ENCODE results near the gene CDC45.

The CDC45 gene

GRCh38 chr22:19514831-19515565 lies 35.3 kb downstream of the CDC45 start:
- no peak overlapping the region for H3K27ac ChIP-seq (ENCODE audit: low read depth, low read length)
- no peak overlapping the region for H3K9ac ChIP-seq (ENCODE audit: low read length in 5 of 5)
- peaks cover 0 to 15% (median 6%) of the 10 kb centered on the region in 5 donors for H3K9me3 ChIP-seq (ENCODE audit: control insufficient read depth in 5 of 5, low read length in 5 of 5)
- H3K36me3 ChIP-seq (ENCODE audit: control insufficient read depth in 5 of 5, insufficient read depth in 5 of 5, low read length in 5 of 5), result no peaks in the 10 kb centered on the region
- no peak overlapping the region for H3K4me3 ChIP-seq (ENCODE audit: low read depth in 1 of 5, low read length in 5 of 5)
- no peaks in the 10 kb centered on the region for H3K27me3 ChIP-seq (ENCODE audit: control insufficient read depth in 5 of 5, insufficient read depth in 4 of 5, low read length in 5 of 5)
- peaks cover 0 to 11% (median 0%) of the 10 kb centered on the region in 5 donors for H3K4me1 ChIP-seq (ENCODE audit: control insufficient read depth in 5 of 5, insufficient read depth in 5 of 5, low read length in 5 of 5)

DNA sequence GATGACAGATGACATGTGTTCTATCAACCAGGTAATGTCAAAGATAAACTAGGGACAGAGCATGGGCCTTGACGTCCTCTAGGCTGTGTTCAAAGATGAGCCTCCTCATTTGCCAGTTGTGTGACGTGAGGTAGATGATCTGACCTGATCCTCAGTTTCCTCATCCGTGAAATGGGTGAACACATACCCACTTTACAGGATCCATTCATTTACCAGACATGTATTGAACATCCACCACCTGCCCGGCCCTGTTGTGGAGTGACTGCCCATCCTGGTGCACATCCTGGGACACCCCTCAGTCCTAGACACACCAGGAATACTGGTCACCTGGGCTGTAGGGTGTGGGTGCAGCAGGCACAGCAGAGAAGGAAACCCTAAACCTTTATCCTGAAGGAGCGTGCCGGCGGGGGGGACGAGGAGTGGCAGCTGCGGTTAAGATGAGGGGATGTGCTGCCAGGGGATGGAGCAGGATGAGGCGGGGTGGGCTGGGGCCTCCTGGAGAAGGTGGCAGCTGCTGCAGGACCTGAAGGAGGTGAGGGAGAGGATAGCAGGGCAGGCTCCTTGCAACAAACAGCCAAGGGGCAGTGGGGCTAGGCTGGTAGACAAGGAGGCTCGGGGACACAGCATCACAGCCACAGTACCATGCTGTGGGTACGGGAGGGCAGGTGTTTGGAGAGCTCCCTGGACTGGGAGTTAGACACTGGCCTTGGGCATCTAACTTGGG lies 36.1 kb downstream of the CDC45 start:
- Histone ChIP-seq H3K4me1 (ENCODE audit: control insufficient read depth in 5 of 5, insufficient read depth in 5 of 5, low read length in 5 of 5) (peaks cover 0 to 18% (median 0%) of the 10 kb centered on the region in 5 donors), H3K36me3 (ENCODE audit: control insufficient read depth in 5 of 5, insufficient read depth in 5 of 5, low read length in 5 of 5) (peaks cover 0 to under 1% (median 0%) of the 10 kb centered on the region in 5 donors), H3K9me3 (ENCODE audit: control insufficient read depth in 5 of 5, low read length in 5 of 5) (peaks cover 0 to 15% (median 6%) of the 10 kb centered on the region in 5 donors), H3K4me3 (ENCODE audit: low read depth in 1 of 5, low read length in 5 of 5) (no peak overlapping the region), H3K27me3 (ENCODE audit: control insufficient read depth in 5 of 5, insufficient read depth in 4 of 5, low read length in 5 of 5) (no peaks in the 10 kb centered on the region), H3K9ac (ENCODE audit: low read length in 5 of 5) (no peak overlapping the region), H3K27ac (ENCODE audit: low read depth, low read length) (no peak overlapping the region)

GRCh38 chr22:19516378-19517170 lies 36.9 kb downstream of the CDC45 start:
- no peak overlapping the region for H3K27ac ChIP-seq (ENCODE audit: low read depth, low read length)
- no peaks in the 10 kb centered on the region for H3K27me3 ChIP-seq (ENCODE audit: control insufficient read depth in 5 of 5, insufficient read depth in 4 of 5, low read length in 5 of 5)
- no peak overlapping the region for H3K9ac ChIP-seq (ENCODE audit: low read length in 5 of 5)
- peaks cover 0 to 20% (median 0%) of the 10 kb centered on the region in 5 donors for H3K4me1 ChIP-seq (ENCODE audit: control insufficient read depth in 5 of 5, insufficient read depth in 5 of 5, low read length in 5 of 5)
- no peak overlapping the region for H3K4me3 ChIP-seq (ENCODE audit: low read depth in 1 of 5, low read length in 5 of 5)
- H3K36me3 ChIP-seq (ENCODE audit: control insufficient read depth in 5 of 5, insufficient read depth in 5 of 5, low read length in 5 of 5), result peaks cover 0 to 3% (median 0%) of the 10 kb centered on the region in 5 donors
- peaks cover 0 to 15% (median 6%) of the 10 kb centered on the region in 5 donors for H3K9me3 ChIP-seq (ENCODE audit: control insufficient read depth in 5 of 5, low read length in 5 of 5)

DNA sequence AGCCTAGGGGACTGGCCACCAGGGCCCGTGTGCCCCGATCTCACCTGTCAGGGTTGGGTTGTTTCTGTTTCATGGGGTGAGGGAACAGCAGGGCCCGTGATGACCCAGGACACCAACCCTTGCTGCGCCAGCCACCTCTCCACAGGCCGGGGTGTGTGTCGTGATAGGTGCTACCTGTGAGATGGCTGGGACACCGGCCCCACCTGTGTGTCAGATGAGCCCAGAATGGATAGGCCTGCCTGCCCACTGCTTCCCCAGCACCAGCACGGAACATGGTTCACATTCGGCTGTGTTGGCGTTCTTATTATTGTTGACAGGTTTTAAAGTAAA lies 37.4 kb downstream of the CDC45 start:
- Histone ChIP-seq H3K4me3 (ENCODE audit: low read depth in 1 of 5, low read length in 5 of 5) (no peak overlapping the region), H3K9ac (ENCODE audit: low read length in 5 of 5) (no peak overlapping the region), H3K36me3 (ENCODE audit: control insufficient read depth in 5 of 5, insufficient read depth in 5 of 5, low read length in 5 of 5) (peaks cover 0 to 3% (median 0%) of the 10 kb centered on the region in 5 donors), H3K4me1 (ENCODE audit: control insufficient read depth in 5 of 5, insufficient read depth in 5 of 5, low read length in 5 of 5) (peaks cover 0 to 20% (median 0%) of the 10 kb centered on the region in 5 donors), H3K27me3 (ENCODE audit: control insufficient read depth in 5 of 5, insufficient read depth in 4 of 5, low read length in 5 of 5) (peaks cover 0 to 2% (median 0%) of the 10 kb centered on the region in 5 donors), H3K9me3 (ENCODE audit: control insufficient read depth in 5 of 5, low read length in 5 of 5) (peaks cover 0 to 15% (median 6%) of the 10 kb centered on the region in 5 donors), H3K27ac (ENCODE audit: low read depth, low read length) (no peak overlapping the region)

GRCh38 chr22:19517919-19518611 lies 38.3 kb downstream of the CDC45 start:
- no peak overlapping the region for H3K27ac ChIP-seq (ENCODE audit: low read depth, low read length)
- no peak overlapping the region for H3K4me3 ChIP-seq (ENCODE audit: low read depth in 1 of 5, low read length in 5 of 5)
- H3K27me3 ChIP-seq (ENCODE audit: control insufficient read depth in 5 of 5, insufficient read depth in 4 of 5, low read length in 5 of 5), result peaks cover 0 to 11% (median 6%) of the 10 kb centered on the region in 5 donors
- H3K4me1 ChIP-seq (ENCODE audit: control insufficient read depth in 5 of 5, insufficient read depth in 5 of 5, low read length in 5 of 5), result peaks cover 0 to 21% (median under 1%) of the 10 kb centered on the region in 5 donors
- H3K36me3 ChIP-seq (ENCODE audit: control insufficient read depth in 5 of 5, insufficient read depth in 5 of 5, low read length in 5 of 5), result peaks cover 0 to 10% (median 0%) of the 10 kb centered on the region in 5 donors
- H3K9me3 ChIP-seq (ENCODE audit: control insufficient read depth in 5 of 5, low read length in 5 of 5), result peaks cover 0 to 15% (median 6%) of the 10 kb centered on the region in 5 donors
- H3K9ac ChIP-seq (ENCODE audit: low read length in 5 of 5), result no peak overlapping the region

GRCh38 chr22:19518635-19519034 lies 38.9 kb downstream of the CDC45 start:
- H3K27me3 ChIP-seq (ENCODE audit: control insufficient read depth in 5 of 5, insufficient read depth in 4 of 5, low read length in 5 of 5), result peaks cover 3 to 17% (median 9%) of the 10 kb centered on the region in 5 donors
- H3K36me3 ChIP-seq (ENCODE audit: control insufficient read depth in 5 of 5, insufficient read depth in 5 of 5, low read length in 5 of 5), result peaks cover 0 to 10% (median 0%) of the 10 kb centered on the region in 5 donors
- H3K4me1 ChIP-seq (ENCODE audit: control insufficient read depth in 5 of 5, insufficient read depth in 5 of 5, low read length in 5 of 5), result peaks cover 0 to 27% (median 6%) of the 10 kb centered on the region in 5 donors
- no peak overlapping the region for H3K4me3 ChIP-seq (ENCODE audit: low read depth in 1 of 5, low read length in 5 of 5)
- peaks cover 0 to 13% (median 6%) of the 10 kb centered on the region in 5 donors for H3K9me3 ChIP-seq (ENCODE audit: control insufficient read depth in 5 of 5, low read length in 5 of 5)
- no peak overlapping the region for H3K27ac ChIP-seq (ENCODE audit: low read depth, low read length)
- H3K9ac ChIP-seq (ENCODE audit: low read length in 5 of 5), result no peak overlapping the region

DNA sequence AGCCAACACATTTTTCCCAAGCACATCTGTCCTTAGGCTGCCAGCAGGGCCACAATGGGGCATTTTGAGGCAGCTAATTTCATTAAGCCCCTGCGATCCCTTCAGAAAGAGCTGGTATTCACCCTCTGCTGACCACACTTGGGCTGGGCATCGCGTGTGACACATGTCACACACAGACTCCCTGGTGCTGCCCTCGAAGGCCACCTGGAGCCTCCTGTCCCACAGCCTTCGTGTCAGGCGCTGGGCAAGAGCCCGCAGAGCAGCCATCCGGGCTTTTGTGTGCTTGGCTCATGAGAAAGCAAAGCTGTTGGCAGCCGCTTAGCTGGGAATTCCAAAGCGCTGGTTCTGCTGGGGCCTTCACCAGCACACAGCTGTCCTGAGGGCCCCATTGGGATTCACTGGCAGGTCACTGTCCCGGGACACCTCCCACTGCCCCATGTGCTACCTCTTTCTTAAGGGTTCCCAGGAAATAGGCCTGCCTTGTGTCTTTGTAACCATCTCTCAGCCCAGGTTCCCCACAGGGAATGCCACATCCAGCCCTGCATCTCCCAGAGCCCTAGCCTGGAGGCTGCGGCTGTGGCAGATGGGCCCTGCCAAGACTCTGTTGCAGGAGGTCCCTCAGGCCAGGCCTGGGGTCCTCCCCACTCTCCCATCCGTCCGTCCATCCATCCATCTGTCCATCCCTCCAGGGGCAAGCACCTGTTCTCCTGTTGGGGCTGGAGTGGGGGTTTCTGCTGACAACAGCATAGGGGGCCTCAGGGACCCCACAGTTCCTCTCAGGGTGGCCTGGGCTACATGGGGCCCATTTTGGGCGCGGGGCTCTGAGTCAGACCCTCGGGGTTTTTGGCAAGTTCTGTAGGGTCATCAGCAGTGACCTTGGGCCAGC lies 39.6 kb downstream of the CDC45 start:
- Histone ChIP-seq H3K4me1 (ENCODE audit: control insufficient read depth in 5 of 5, insufficient read depth in 5 of 5, low read length in 5 of 5) (peaks cover 0 to 34% (median 12%) of the 10 kb centered on the region in 5 donors), H3K27me3 (ENCODE audit: control insufficient read depth in 5 of 5, insufficient read depth in 4 of 5, low read length in 5 of 5) (peaks cover 9 to 23% (median 14%) of the 10 kb centered on the region in 5 donors), H3K9me3 (ENCODE audit: control insufficient read depth in 5 of 5, low read length in 5 of 5) (peaks cover 0 to 9% (median 4%) of the 10 kb centered on the region in 5 donors), H3K36me3 (ENCODE audit: control insufficient read depth in 5 of 5, insufficient read depth in 5 of 5, low read length in 5 of 5) (peaks cover 0 to 10% (median 0%) of the 10 kb centered on the region in 5 donors), H3K27ac (ENCODE audit: low read depth, low read length) (peak overlapping the region; percentile 16), H3K9ac (ENCODE audit: low read length in 5 of 5) (no peak overlapping the region), H3K4me3 (ENCODE audit: low read depth in 1 of 5, low read length in 5 of 5) (peak overlapping the region in 2 of 5 donors; percentile 67 to 73)

- Histone ChIP-seq H3K36me3 (ENCODE audit: control insufficient read depth in 5 of 5, insufficient read depth in 5 of 5, low read length in 5 of 5) (peaks cover 0 to 10% (median 0%) of the 10 kb centered on the region in 5 donors), H3K27me3 (ENCODE audit: control insufficient read depth in 5 of 5, insufficient read depth in 4 of 5, low read length in 5 of 5) (peaks cover 13 to 29% (median 18%) of the 10 kb centered on the region in 5 donors), H3K4me1 (ENCODE audit: control insufficient read depth in 5 of 5, insufficient read depth in 5 of 5, low read length in 5 of 5) (peaks cover 0 to 34% (median 13%) of the 10 kb centered on the region in 5 donors), H3K9ac (ENCODE audit: low read length in 5 of 5) (no peak overlapping the region), H3K9me3 (ENCODE audit: control insufficient read depth in 5 of 5, low read length in 5 of 5) (peaks cover 0 to 3% (median 0%) of the 10 kb centered on the region in 5 donors), H3K27ac (ENCODE audit: low read depth, low read length) (peak overlapping the region; percentile 16), H3K4me3 (ENCODE audit: low read depth in 1 of 5, low read length in 5 of 5) (peak overlapping the region in 3 of 5 donors; percentile 67 to 79 (median 73))
Observed at GRCh38 chr22:19520007-19520406, 40.3 kb downstream of the CDC45 start.
